NCI-H146 treated with DMSO at 0.1 percent for 48 hours (cell line): ENCODE measurements around the gene SIRT4.
"Not testable (repeated sequence)": the region's sequence is repeated elsewhere in the genome, so short reads cannot be mapped to it uniquely, and the experiment has no call there.

Source experiments
- DNase-seq: peaks from one replicate; lab custom pipeline; 2025; ENCODE audit not compliant: unreplicated experiment; lab: John Stamatoyannopoulos, UW

Gene SIRT4

GRCh38 chr12:120301962-120302815 is at the start of gene SIRT4:
Gene SIRT4 (plus strand): TSS chr12:120302321. CDS start chr12:120303562, 1,241 bp downstream.
- peak; percentile 92 for DNase-seq

- DNase-seq, result not testable (repeated sequence)
Measured at GRCh38 chr12:120253313-120253712, 48.8 kb upstream of the SIRT4 start.

- DNase-seq, result no peak
Measured at GRCh38 chr12:120254809-120255208, 47.3 kb upstream of the SIRT4 start.

GRCh38 chr12:120257041-120257821 is 44.9 kb upstream of the SIRT4 start:
- DNase-seq, result no peak

GRCh38 chr12:120258323-120258896 is 43.7 kb upstream of the SIRT4 start:
- DNase-seq, result no peak

GRCh38 chr12:120259418-120260202 is 42.5 kb upstream of the SIRT4 start:
- no peak for DNase-seq

GRCh38 chr12:120260607-120261006 is 41.5 kb upstream of the SIRT4 start:
- no peak for DNase-seq

- no peak for DNase-seq
Measured at GRCh38 chr12:120261951-120262851, 39.9 kb upstream of the SIRT4 start.

GRCh38 chr12:120262852-120263747 is 39.0 kb upstream of the SIRT4 start:
- no peak for DNase-seq

GRCh38 chr12:120263748-120264085 is 38.4 kb upstream of the SIRT4 start:
- no peak for DNase-seq

- no peak for DNase-seq
Measured at GRCh38 chr12:120264086-120264903, 37.8 kb upstream of the SIRT4 start.

GRCh38 chr12:120264904-120265472 is 37.1 kb upstream of the SIRT4 start:
- DNase-seq, result no peak

- peak; percentile 41 for DNase-seq
Measured at GRCh38 chr12:120265473-120266179, 36.5 kb upstream of the SIRT4 start, which contains the start of gene PXN. Gene PXN (minus strand): TSS chr12:120265730. CDS start chr12:120265629, 101 bp downstream.

GRCh38 chr12:120266180-120266870 is 35.8 kb upstream of the SIRT4 start:
- no peak for DNase-seq

- no peak for DNase-seq
Measured at GRCh38 chr12:120267736-120268135, 34.4 kb upstream of the SIRT4 start.

- DNase-seq, result no peak
Measured at GRCh38 chr12:120276734-120277133, 25.4 kb upstream of the SIRT4 start.
